ENCODE results near the gene CD6. TPM values are rescaled to one million over a fixed set of nuclear protein-coding genes. Genes with fewer than 3 reads are reported as not detected.

The CD6 gene
- total and polyA plus RNA-seq, 10 of the 15 experiments (the other 5 are each of a cell fraction or from before 2014, with no cell fraction given), result 0.37 to 17.6 (median 6.2) TPM

DNA sequence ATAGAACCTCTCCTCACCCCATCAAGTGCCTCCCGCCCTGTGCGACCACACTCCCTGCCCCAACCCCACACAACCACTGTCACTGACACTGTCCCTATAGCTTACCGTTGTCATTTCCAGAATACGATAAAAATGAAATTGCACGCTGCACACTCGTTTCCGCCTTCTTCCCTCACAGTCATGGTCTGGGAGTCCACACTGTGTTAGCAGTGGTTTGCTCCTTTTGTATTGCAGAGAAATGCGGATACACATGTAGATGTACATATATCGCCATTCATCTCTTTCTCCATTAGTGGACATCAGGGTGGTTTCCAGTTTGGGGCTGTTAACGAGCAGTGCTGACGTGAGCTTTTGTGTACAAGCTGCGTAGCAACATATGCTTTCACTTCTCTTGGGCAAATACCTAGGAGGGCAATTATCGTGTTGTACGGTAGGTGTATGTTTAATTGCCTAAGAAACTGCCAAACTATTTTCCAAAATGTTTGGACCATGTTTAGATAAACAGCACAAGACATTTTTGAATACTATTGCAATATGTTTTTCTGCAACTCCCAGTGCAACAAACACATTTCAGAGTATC, 71.6 kb downstream of the CD6 start (continued):
- TF ChIP-seq, protein P1, sequence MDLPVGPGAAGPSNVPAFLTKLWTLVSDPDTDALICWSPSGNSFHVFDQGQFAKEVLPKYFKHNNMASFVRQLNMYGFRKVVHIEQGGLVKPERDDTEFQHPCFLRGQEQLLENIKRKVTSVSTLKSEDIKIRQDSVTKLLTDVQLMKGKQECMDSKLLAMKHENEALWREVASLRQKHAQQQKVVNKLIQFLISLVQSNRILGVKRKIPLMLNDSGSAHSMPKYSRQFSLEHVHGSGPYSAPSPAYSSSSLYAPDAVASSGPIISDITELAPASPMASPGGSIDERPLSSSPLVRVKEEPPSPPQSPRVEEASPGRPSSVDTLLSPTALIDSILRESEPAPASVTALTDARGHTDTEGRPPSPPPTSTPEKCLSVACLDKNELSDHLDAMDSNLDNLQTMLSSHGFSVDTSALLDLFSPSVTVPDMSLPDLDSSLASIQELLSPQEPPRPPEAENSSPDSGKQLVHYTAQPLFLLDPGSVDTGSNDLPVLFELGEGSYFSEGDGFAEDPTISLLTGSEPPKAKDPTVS (IDR thresholded peaks at IDR 0.05; ENCODE audit: low read depth, low read length), result no peak
- TF ChIP-seq NR2C2 (IDR thresholded peaks at IDR 0.05; ENCODE audit: borderline replicate concordance, control insufficient read depth, insufficient read length, low read depth) (no peak), IRF4 (IDR thresholded peaks at IDR 0.05; ENCODE audit: low read depth, low read length) (no peak), BMI1 (IDR thresholded peaks at IDR 0.05; ENCODE audit: borderline replicate concordance) (peak; percentile 26; the same call in 1 of the 2 replicates), NFYB (IDR thresholded peaks at IDR 0.05; ENCODE audit: insufficient read depth, low read depth, low read length) (no peak), NR2C1 (IDR thresholded peaks at IDR 0.05) (no peak), ATF7 (IDR thresholded peaks at IDR 0.05; ENCODE audit: low read depth) (peak; percentile 68), POLR2AphosphoS2 (IDR thresholded peaks at IDR 0.05; ENCODE audit: low read depth, low read length) (no peak), ETV6 (conservative IDR thresholded peaks at IDR 0.05 in 1 of 2, IDR thresholded peaks at IDR 0.05 in 1 of 2; ENCODE audit: borderline replicate concordance in 1 of 2, low read depth in 1 of 2) (0 out of 4 replicates have a peak, but pooled peaks of 1 of the 2 experiments have one; percentile 29)
- TF ChIP-seq, protein P2, sequence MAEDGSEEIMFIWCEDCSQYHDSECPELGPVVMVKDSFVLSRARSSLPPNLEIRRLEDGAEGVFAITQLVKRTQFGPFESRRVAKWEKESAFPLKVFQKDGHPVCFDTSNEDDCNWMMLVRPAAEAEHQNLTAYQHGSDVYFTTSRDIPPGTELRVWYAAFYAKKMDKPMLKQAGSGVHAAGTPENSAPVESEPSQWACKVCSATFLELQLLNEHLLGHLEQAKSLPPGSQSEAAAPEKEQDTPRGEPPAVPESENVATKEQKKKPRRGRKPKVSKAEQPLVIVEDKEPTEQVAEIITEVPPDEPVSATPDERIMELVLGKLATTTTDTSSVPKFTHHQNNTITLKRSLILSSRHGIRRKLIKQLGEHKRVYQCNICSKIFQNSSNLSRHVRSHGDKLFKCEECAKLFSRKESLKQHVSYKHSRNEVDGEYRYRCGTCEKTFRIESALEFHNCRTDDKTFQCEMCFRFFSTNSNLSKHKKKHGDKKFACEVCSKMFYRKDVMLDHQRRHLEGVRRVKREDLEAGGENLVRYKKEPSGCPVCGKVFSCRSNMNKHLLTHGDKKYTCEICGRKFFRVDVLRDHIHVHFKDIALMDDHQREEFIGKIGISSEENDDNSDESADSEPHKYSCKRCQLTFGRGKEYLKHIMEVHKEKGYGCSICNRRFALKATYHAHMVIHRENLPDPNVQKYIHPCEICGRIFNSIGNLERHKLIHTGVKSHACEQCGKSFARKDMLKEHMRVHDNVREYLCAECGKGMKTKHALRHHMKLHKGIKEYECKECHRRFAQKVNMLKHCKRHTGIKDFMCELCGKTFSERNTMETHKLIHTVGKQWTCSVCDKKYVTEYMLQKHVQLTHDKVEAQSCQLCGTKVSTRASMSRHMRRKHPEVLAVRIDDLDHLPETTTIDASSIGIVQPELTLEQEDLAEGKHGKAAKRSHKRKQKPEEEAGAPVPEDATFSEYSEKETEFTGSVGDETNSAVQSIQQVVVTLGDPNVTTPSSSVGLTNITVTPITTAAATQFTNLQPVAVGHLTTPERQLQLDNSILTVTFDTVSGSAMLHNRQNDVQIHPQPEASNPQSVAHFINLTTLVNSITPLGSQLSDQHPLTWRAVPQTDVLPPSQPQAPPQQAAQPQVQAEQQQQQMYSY (CRISPR knock-in tag; IDR thresholded peaks at IDR 0.05), result no peak
- TF ChIP-seq, protein P3, sequence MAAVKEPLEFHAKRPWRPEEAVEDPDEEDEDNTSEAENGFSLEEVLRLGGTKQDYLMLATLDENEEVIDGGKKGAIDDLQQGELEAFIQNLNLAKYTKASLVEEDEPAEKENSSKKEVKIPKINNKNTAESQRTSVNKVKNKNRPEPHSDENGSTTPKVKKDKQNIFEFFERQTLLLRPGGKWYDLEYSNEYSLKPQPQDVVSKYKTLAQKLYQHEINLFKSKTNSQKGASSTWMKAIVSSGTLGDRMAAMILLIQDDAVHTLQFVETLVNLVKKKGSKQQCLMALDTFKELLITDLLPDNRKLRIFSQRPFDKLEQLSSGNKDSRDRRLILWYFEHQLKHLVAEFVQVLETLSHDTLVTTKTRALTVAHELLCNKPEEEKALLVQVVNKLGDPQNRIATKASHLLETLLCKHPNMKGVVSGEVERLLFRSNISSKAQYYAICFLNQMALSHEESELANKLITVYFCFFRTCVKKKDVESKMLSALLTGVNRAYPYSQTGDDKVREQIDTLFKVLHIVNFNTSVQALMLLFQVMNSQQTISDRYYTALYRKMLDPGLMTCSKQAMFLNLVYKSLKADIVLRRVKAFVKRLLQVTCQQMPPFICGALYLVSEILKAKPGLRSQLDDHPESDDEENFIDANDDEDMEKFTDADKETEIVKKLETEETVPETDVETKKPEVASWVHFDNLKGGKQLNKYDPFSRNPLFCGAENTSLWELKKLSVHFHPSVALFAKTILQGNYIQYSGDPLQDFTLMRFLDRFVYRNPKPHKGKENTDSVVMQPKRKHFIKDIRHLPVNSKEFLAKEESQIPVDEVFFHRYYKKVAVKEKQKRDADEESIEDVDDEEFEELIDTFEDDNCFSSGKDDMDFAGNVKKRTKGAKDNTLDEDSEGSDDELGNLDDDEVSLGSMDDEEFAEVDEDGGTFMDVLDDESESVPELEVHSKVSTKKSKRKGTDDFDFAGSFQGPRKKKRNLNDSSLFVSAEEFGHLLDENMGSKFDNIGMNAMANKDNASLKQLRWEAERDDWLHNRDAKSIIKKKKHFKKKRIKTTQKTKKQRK (IDR thresholded peaks at IDR 0.05; ENCODE audit: low read depth, low read length), result no peak
- TF ChIP-seq, protein P4, sequence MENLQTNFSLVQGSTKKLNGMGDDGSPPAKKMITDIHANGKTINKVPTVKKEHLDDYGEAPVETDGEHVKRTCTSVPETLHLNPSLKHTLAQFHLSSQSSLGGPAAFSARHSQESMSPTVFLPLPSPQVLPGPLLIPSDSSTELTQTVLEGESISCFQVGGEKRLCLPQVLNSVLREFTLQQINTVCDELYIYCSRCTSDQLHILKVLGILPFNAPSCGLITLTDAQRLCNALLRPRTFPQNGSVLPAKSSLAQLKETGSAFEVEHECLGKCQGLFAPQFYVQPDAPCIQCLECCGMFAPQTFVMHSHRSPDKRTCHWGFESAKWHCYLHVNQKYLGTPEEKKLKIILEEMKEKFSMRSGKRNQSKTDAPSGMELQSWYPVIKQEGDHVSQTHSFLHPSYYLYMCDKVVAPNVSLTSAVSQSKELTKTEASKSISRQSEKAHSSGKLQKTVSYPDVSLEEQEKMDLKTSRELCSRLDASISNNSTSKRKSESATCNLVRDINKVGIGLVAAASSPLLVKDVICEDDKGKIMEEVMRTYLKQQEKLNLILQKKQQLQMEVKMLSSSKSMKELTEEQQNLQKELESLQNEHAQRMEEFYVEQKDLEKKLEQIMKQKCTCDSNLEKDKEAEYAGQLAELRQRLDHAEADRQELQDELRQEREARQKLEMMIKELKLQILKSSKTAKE (IDR thresholded peaks at IDR 0.05; ENCODE audit: low read depth, poor library complexity, severe bottlenecking), result no peak
- TF ChIP-seq, protein P5, sequence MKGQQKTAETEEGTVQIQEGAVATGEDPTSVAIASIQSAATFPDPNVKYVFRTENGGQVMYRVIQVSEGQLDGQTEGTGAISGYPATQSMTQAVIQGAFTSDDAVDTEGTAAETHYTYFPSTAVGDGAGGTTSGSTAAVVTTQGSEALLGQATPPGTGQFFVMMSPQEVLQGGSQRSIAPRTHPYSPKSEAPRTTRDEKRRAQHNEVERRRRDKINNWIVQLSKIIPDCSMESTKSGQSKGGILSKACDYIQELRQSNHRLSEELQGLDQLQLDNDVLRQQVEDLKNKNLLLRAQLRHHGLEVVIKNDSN (IDR thresholded peaks at IDR 0.05; ENCODE audit: borderline replicate concordance, extremely low read length, insufficient read depth, low read depth, low read length), result no peak
